AG04449 (cell line): ENCODE results near the gene P3H3.

ENCODE experiments used
- CTCF ChIA-PET: fragments of 350-600 bp; formaldehyde crosslinking; extraction: SDS; loops from one replicate; lab custom pipeline; 2021; ENCODE audit warnings: antibody characterized with exemption; lab: Yijun Ruan, JAX
- POLR2A ChIA-PET: fragments of 400-600, 350-600 bp; formaldehyde crosslinking; extraction: SDS; loops from one replicate; lab custom pipeline; 2020; ENCODE audit warnings: antibody characterized with exemption, inconsistent platforms; lab: Yijun Ruan, JAX
- DNase-seq: peaks from one replicate; pipeline ENCODE4 v3.0.0-alpha.2; 2010; ENCODE audit warnings: low read depth, low spot score
- H3K4me3 ChIP-seq: 2 replicates; pipeline ENCODE4 v1.5.1; 2011; ENCODE audit warnings: low read depth, mild to moderate bottlenecking, control low read depth, low read length
- CTCF ChIP-seq: IDR thresholded peaks from one replicate; pipeline ENCODE4 v1.5.1; 2011; ENCODE audit warnings: mild to moderate bottlenecking, moderate library complexity, low read length, control low read depth, inconsistent platforms; ENCODE audit not compliant: insufficient read depth; ENCODE audit errors: missing control alignments

Gene P3H3

GRCh38 chr12:6795088-6795487 is 33.1 kb upstream of the P3H3 start:
- no peak overlapping the region for H3K4me3 ChIP-seq
- ChIA-PET POLR2A (no interaction called here), CTCF (interaction anchor here (1.2 to 2.9 kb wide), 3 partner anchors 15 to 42 kb away, joined by 3 to 12 read pairs (median 5); partner anchors contain the start of genes MLF2 and PTMS)
- TF ChIP-seq CTCF: no peak
- no peak for DNase-seq

- ChIA-PET POLR2A (no interaction called here), CTCF (interaction anchor here (1.2 to 2.9 kb wide), 5 partner anchors 14 to 43 kb away, joined by 3 to 12 read pairs (median 4); partner anchors contain the start of genes MLF2 and PTMS)
- no peak for DNase-seq
- no peak for TF ChIP-seq CTCF
- H3K4me3 ChIP-seq: no peak overlapping the region
Measured at GRCh38 chr12:6796576-6796975, 31.6 kb upstream of the P3H3 start.

GRCh38 chr12:6799147-6799546 is 29.1 kb upstream of the P3H3 start:
- POLR2A ChIA-PET: no interaction called here
- no peak for DNase-seq
- CTCF ChIA-PET: no interaction called here
- no peak for TF ChIP-seq CTCF
- no peak overlapping the region for H3K4me3 ChIP-seq

- DNase-seq: no peak
- CTCF ChIA-PET: interaction anchor here (0.7 to 3.3 kb wide), 3 partner anchors 29 to 151 kb away, joined by 3 to 19 read pairs (median 3); partner anchors contain the start of gene MLF2
- POLR2A ChIA-PET: no interaction called here
- no peak for TF ChIP-seq CTCF
- H3K4me3 ChIP-seq: no peak overlapping the region
Measured at GRCh38 chr12:6807170-6807569, 21.0 kb upstream of the P3H3 start.

- no peak for DNase-seq
- ChIA-PET CTCF (interaction anchor here (1.0 to 3.3 kb wide), 6 partner anchors 12 to 195 kb away, joined by 3 to 19 read pairs (median 4); partner anchors contain the start of genes MLF2 and PTMS), POLR2A (no interaction called here)
- no peak overlapping the region for H3K4me3 ChIP-seq
- no peak for TF ChIP-seq CTCF
Measured at GRCh38 chr12:6809056-6809455, 19.2 kb upstream of the P3H3 start.

GRCh38 chr12:6810758-6811157 is 17.4 kb upstream of the P3H3 start:
- POLR2A ChIA-PET: no interaction called here
- DNase-seq: no peak
- no peak overlapping the region for H3K4me3 ChIP-seq
- TF ChIP-seq CTCF: no peak
- CTCF ChIA-PET: interaction anchor here (1.5 to 4.5 kb wide), 5 partner anchors 11 to 57 kb away, joined by 3 to 37 read pairs (median 8); partner anchors contain the start of genes CD4, GPR162, MLF2 and P3H3
